ENCODE results near the gene CHIT1. TPM values are rescaled to one million over a fixed set of nuclear protein-coding genes. Genes with fewer than 3 reads are reported as not detected.

Gene CHIT1
- total and polyA plus RNA-seq, 2 of the 8 experiments (the other 6 are each of a cell fraction or from before 2014, with no cell fraction given), result not detected

- Histone ChIP-seq H3K79me2 (ENCODE audit: control insufficient read depth in 1 of 2, insufficient read depth in 2 of 2, low read length in 2 of 2) (no peaks in the 10 kb centered on the region), H2BK120ac (replicated peaks; ENCODE audit: low read depth, low read length) (no peak overlapping the region), H3K14ac (ENCODE audit: insufficient read length) (no peak overlapping the region), H3K4me3 (ENCODE audit: extremely low read depth in 1 of 4, insufficient read depth in 2 of 4, low read depth in 3 of 4, low read length in 4 of 4) (no peak overlapping the region), H2BK15ac (ENCODE audit: low read length) (no peak overlapping the region), H3K56ac (replicated peaks; ENCODE audit: insufficient read length, low read depth, low read length) (no peak overlapping the region), H3K4me1 (replicated peaks in 1 of 4; ENCODE audit: control insufficient read depth in 3 of 4, insufficient read depth in 4 of 4, low read length in 3 of 4) (peaks cover 0 to 13% (median 8%) of the 10 kb centered on the region in 4 experiments; a peak in 5 of 7 replicates), H4K5ac (ENCODE audit: insufficient read length, low read depth, low read length) (no peak overlapping the region), H4K20me1 (replicated peaks in 1 of 2; ENCODE audit: control insufficient read depth in 1 of 2, insufficient read depth in 2 of 2, low read length in 2 of 2) (no peaks in the 10 kb centered on the region), H3K9ac (replicated peaks in 1 of 4; ENCODE audit: extremely low read depth in 1 of 4, low read depth in 3 of 4, low read length in 3 of 4) (no peak overlapping the region), H3K23ac (ENCODE audit: insufficient read length) (no peak overlapping the region), H3K18ac (ENCODE audit: extremely low read depth, low read length) (no peak overlapping the region), H3K4me2 (ENCODE audit: insufficient read depth in 1 of 2, low read depth in 2 of 2, low read length in 2 of 2) (0 out of 4 replicates have a peak overlapping the region, but pooled peaks of 1 of the 2 experiments have one; percentile 44), H3K36me3 (ENCODE audit: control insufficient read depth in 2 of 4, insufficient read depth in 4 of 4, low read length in 3 of 4) (no peaks in the 10 kb centered on the region), H4K8ac (ENCODE audit: extremely low read depth, insufficient read depth, low read length) (no peak overlapping the region), H2BK5ac (ENCODE audit: low read depth, low read length) (no peak overlapping the region), H2AK5ac (ENCODE audit: low read depth, low read length) (no peak overlapping the region), H3K23me2 (ENCODE audit: low read depth, low read length) (peaks cover 2% of the 10 kb centered on the region; the same call in 1 of the 2 replicates), H2BK12ac (ENCODE audit: low read depth, low read length) (no peak overlapping the region), H3K9me3 (ENCODE audit: insufficient read depth in 2 of 2, low read depth in 1 of 2, low read length in 1 of 2) (no peaks in the 10 kb centered on the region), H2BK20ac (ENCODE audit: low read length) (no peak overlapping the region), H3K27ac (ENCODE audit: low read depth, low read length) (no peak overlapping the region), H2AFZ (ENCODE audit: low read length) (peak overlapping the region; percentile 99; the same call in 1 of the 2 replicates), H3K27me3 (replicated peaks in 1 of 4; ENCODE audit: control insufficient read depth in 3 of 4, extremely low read depth in 1 of 4, insufficient read depth in 3 of 4, low read length in 3 of 4) (peaks cover 0 to 26% (median 10%) of the 10 kb centered on the region in 4 experiments; a peak in 5 of 7 replicates), H3K79me1 (ENCODE audit: low read depth, low read length) (no peaks in the 10 kb centered on the region), H3K4ac (replicated peaks; ENCODE audit: insufficient read length, low read depth, low read length) (no peak overlapping the region), H4K91ac (replicated peaks; ENCODE audit: insufficient read length, low read length) (no peak overlapping the region)
- 90% methylated on average over 4 of the region's 4 CpGs; no CpG with 5 or more reads in 1 of the 2 experiments for WGBS, 2 experiments (ENCODE audit: extremely low coverage in 1 of 2, insufficient coverage in 1 of 2, insufficient read length in 1 of 2, insufficient replicate concordance in 2 of 2, low coverage in 1 of 2, low lambda C conversion rate in 2 of 2, missing lambda C conversion rate in 1 of 2)
- CTCF ChIA-PET (ENCODE audit: partially characterized antibody), result interaction anchor here (0.6 to 39.0 kb wide), 36 partner anchors 18 to 545 kb away, joined by 3 to 785 read pairs (median 4); partner anchors contain the start of genes ADORA1, BTG2, MYOG and OPTC
- DNase-seq (ENCODE audit: low read depth in 1 of 2, low spot score in 2 of 2), result no peak
- no peak for FAIRE-seq
- POLR2A ChIA-PET (ENCODE audit: partially characterized antibody), result no interaction called here
- TF ChIP-seq MAX (IDR thresholded peaks at IDR 0.05), result 0 out of 2 replicates have a peak, but pooled peaks have one; percentile 5
- TF ChIP-seq CTCF (IDR thresholded peaks at IDR 0.05; ENCODE audit: control extremely low read depth in 1 of 3, insufficient read depth in 1 of 3, low read depth in 1 of 3, low read length in 3 of 3), result peak in 2 of 3 experiments; percentile 20 to 24; a peak in 1 of 4 replicates
- TF ChIP-seq CBX5 (IDR thresholded peaks at IDR 0.05; ENCODE audit: low read depth, low read length), result no peak
- no peak for TF ChIP-seq TEAD4 (IDR thresholded peaks at IDR 0.05; ENCODE audit: low read depth, low read length)
Measured at GRCh38 chr1:203270448-203270847, 41.0 kb upstream of the CHIT1 start.

All from H1 (cell line).